PC-3 (cell line): ENCODE results near the gene TRAF1. TPM values are rescaled to one million over a fixed set of nuclear protein-coding genes. Genes with fewer than 3 reads are reported as not detected.

Experiments
- ATAC-seq: fragments of 200-7000 bp; cut with Tn5 transposase; 2 replicates; pipeline ENCODE4 v1.9.1; 2020; ENCODE audit warnings: mild to moderate bottlenecking, moderate library complexity
- BruUV-seq: library from RNA; stranded (reverse); fragments of 400-500 nt; replicated peaks from 2 replicates; lab custom pipeline; 2021; lab: Mats Ljungman, UMichigan
- CTCF ChIA-PET: fragments of 300-600 bp; sonication (Branson Sonifier 250); formaldehyde crosslinking; loops from one replicate; lab custom pipeline; 2022; ENCODE audit warnings: antibody characterized with exemption; lab: Charles Lee
- POLR2A ChIA-PET: fragments of 300-600 bp; sonication (Branson Sonifier 250); formaldehyde crosslinking; loops from one replicate; lab custom pipeline; 2022; ENCODE audit warnings: antibody characterized with exemption; ENCODE audit not compliant: unreplicated experiment; lab: Charles Lee
- DNase-seq: peaks from one replicate; pipeline ENCODE4 v3.0.0-alpha.2; 2015
- H2AFZ ChIP-seq: fragments of 300-600 bp; sonication (generic); 2 replicates; pipeline ENCODE4 v1.6.0; 2016; ENCODE audit warnings: antibody characterized with exemption, low read length
- H3F3A ChIP-seq: fragments of 300-600 bp; sonication (generic); one replicate; pipeline ENCODE4 v1.6.0; 2017; ENCODE audit warnings: antibody characterized with exemption, low read length, control low read depth, mild to moderate bottlenecking; ENCODE audit not compliant: unreplicated experiment
- H3K27ac ChIP-seq: fragments of 300-600 bp; sonication (generic); 2 replicates; pipeline ENCODE4 v1.5.1; 2016; ENCODE audit warnings: mild to moderate bottlenecking, low read length
- H3K27me3 ChIP-seq: fragments of 300-600 bp; sonication (generic); 2 replicates; pipeline ENCODE4 v1.6.1; 2016; ENCODE audit warnings: low read length, mixed read lengths
- H3K36me3 ChIP-seq: fragments of 300-600 bp; sonication (generic); 2 replicates; pipeline ENCODE4 v1.6.1; 2016; ENCODE audit warnings: low read depth, mixed run types, low read length, mixed read lengths
- H3K4me1 ChIP-seq: fragments of 300-600 bp; sonication (generic); 2 replicates; pipeline ENCODE4 v1.5.1; 2016; ENCODE audit warnings: low read length; ENCODE audit not compliant: insufficient read depth
- H3K4me2 ChIP-seq: fragments of 300-600 bp; sonication (generic); 2 replicates; pipeline ENCODE4 v1.6.0; 2016; ENCODE audit warnings: low read length
- H3K4me3 ChIP-seq: fragments of 300-600 bp; sonication (generic); 2 replicates; pipeline ENCODE4 v1.5.1; 2016; ENCODE audit warnings: mild to moderate bottlenecking, low read length, mixed read lengths
- H3K79me2 ChIP-seq: fragments of 300-600 bp; sonication (generic); 2 replicates; pipeline ENCODE4 v1.6.1; 2017; ENCODE audit warnings: low read length, mixed read lengths
- H3K9ac ChIP-seq: fragments of 300-600 bp; sonication (generic); 2 replicates; pipeline ENCODE4 v1.6.0; 2016; ENCODE audit warnings: mild to moderate bottlenecking, low read length
- H3K9me2 ChIP-seq: fragments of 300-600 bp; sonication (generic); replicated peaks from 2 replicates; pipeline ENCODE4 v1.6.1; 2016; ENCODE audit warnings: mixed run types, low read length, mixed read lengths
- H3K9me3 ChIP-seq: fragments of 300-600 bp; sonication (generic); 2 replicates; pipeline ENCODE4 v1.6.1; 2016; ENCODE audit warnings: low read length, mixed read lengths
- H4K20me1 ChIP-seq: fragments of 300-600 bp; sonication (generic); 2 replicates; pipeline ENCODE4 v1.6.1; 2016; ENCODE audit warnings: low read length, mixed read lengths
- CTCF ChIP-seq: fragments of 300-600 bp; sonication (generic); conservative IDR thresholded peaks from 2 replicates; pipeline ENCODE4 v1.5.1; 2017; ENCODE audit warnings: antibody characterized with exemption, low read depth, mild to moderate bottlenecking, low read length
- EZH2 ChIP-seq: fragments of 300-600 bp; sonication (generic); IDR thresholded peaks from one replicate; pipeline ENCODE4 v1.6.1; 2017; ENCODE audit warnings: antibody characterized with exemption, mild to moderate bottlenecking, low read length; ENCODE audit not compliant: unreplicated experiment
- EZH2phosphoT487 ChIP-seq: fragments of 300-600 bp; sonication (generic); IDR thresholded peaks from 2 replicates; pipeline ENCODE4 v1.6.1; 2018; ENCODE audit warnings: mild to moderate bottlenecking, antibody characterized with exemption, low read length, borderline replicate concordance
- intact Hi-C: fragments of 100-400 bp; cut with micrococcal nuclease; formaldehyde crosslinking; loops from 2 replicates; pipeline ENCODE4 v1.9.0; 2023
- total RNA-seq: library from RNA; depleted of rRNA; stranded (reverse); fragments of >200 nt; gene quantifications from 2 replicates; pipeline ENCODE4 v1.2.3, GENCODE V29; 2014

Gene TRAF1
- total RNA-seq, 1 experiment from 2014 or later = 0.15 TPM

- H3K27me3 ChIP-seq = no peaks in the 10 kb centered on the region
- H3K9me3 ChIP-seq = no peaks in the 10 kb centered on the region
- DNase-seq = no peak
- H3K27ac ChIP-seq = no peak overlapping the region
- H3K9ac ChIP-seq = no peak overlapping the region
- H3K79me2 ChIP-seq = no peaks in the 10 kb centered on the region
- no peak overlapping the region for H3K4me3 ChIP-seq
- H3K36me3 ChIP-seq = peaks cover 12% of the 10 kb centered on the region; the same call in 1 of the 2 replicates
- H3K9me2 ChIP-seq = no peaks in the 10 kb centered on the region
- no peak for ATAC-seq
- intact Hi-C loops = no loop called here
- no peak for TF ChIP-seq CTCF
- TF ChIP-seq EZH2 = no peak
- no peak for TF ChIP-seq EZH2phosphoT487
- H3F3A ChIP-seq = no peaks in the 10 kb centered on the region
- no peaks in the 10 kb centered on the region for H3K4me1 ChIP-seq
- POLR2A ChIA-PET = no interaction called here
- CTCF ChIA-PET = no interaction called here
- BruUV-seq = no TSS peak
- H4K20me1 ChIP-seq = no peaks in the 10 kb centered on the region
- no peak overlapping the region for H3K4me2 ChIP-seq
- H2AFZ ChIP-seq = no peak overlapping the region
Measured at GRCh38 chr9:120862452-120862851, 64.1 kb downstream of the TRAF1 start.

GRCh38 chr9:120861935-120862334, 64.7 kb downstream of the TRAF1 start:
- POLR2A ChIA-PET = no interaction called here
- no peaks in the 10 kb centered on the region for H3K9me3 ChIP-seq
- no peaks in the 10 kb centered on the region for H3K27me3 ChIP-seq
- CTCF ChIA-PET = no interaction called here
- H3K36me3 ChIP-seq = peaks cover 14% of the 10 kb centered on the region; the same call in 1 of the 2 replicates
- H3K4me1 ChIP-seq = no peaks in the 10 kb centered on the region
- no peak overlapping the region for H3K9ac ChIP-seq
- H3K4me3 ChIP-seq = no peak overlapping the region
- H3K79me2 ChIP-seq = no peaks in the 10 kb centered on the region
- no peak for ATAC-seq
- no peak overlapping the region for H2AFZ ChIP-seq
- no TSS peak for BruUV-seq
- no peaks in the 10 kb centered on the region for H4K20me1 ChIP-seq
- TF ChIP-seq EZH2phosphoT487 = no peak
- no peak for TF ChIP-seq CTCF
- no peak for TF ChIP-seq EZH2
- DNase-seq = no peak
- no peak overlapping the region for H3K4me2 ChIP-seq
- no peaks in the 10 kb centered on the region for H3K9me2 ChIP-seq
- no peaks in the 10 kb centered on the region for H3F3A ChIP-seq
- no peak overlapping the region for H3K27ac ChIP-seq
- intact Hi-C loops = no loop called here

GRCh38 chr9:120860083-120860482, 66.5 kb downstream of the TRAF1 start:
- H3F3A ChIP-seq = no peaks in the 10 kb centered on the region
- no peak overlapping the region for H3K4me2 ChIP-seq
- no peaks in the 10 kb centered on the region for H3K27me3 ChIP-seq
- intact Hi-C loops = no loop called here
- ATAC-seq (no peak), DNase-seq (no peak)
- no peak overlapping the region for H3K4me3 ChIP-seq
- no peaks in the 10 kb centered on the region for H3K9me2 ChIP-seq
- no peaks in the 10 kb centered on the region for H3K4me1 ChIP-seq
- H3K27ac ChIP-seq = no peak overlapping the region
- no peak overlapping the region for H2AFZ ChIP-seq
- BruUV-seq = no TSS peak
- no peaks in the 10 kb centered on the region for H4K20me1 ChIP-seq
- no peaks in the 10 kb centered on the region for H3K79me2 ChIP-seq
- CTCF ChIA-PET = no interaction called here
- no peak overlapping the region for H3K9ac ChIP-seq
- TF ChIP-seq EZH2 (no peak), CTCF (no peak), EZH2phosphoT487 (no peak)
- H3K9me3 ChIP-seq = no peaks in the 10 kb centered on the region
- POLR2A ChIA-PET = no interaction called here
- peaks cover 9% of the 10 kb centered on the region; the same call in 1 of the 2 replicates for H3K36me3 ChIP-seq
